Testis (tissue), 3 donors: ENCODE data around the gene ATRNL1. TPM values are rescaled to one million over a fixed set of nuclear protein-coding genes. Genes with fewer than 3 reads are reported as not detected.

ENCODE experiments used
- DNase-seq: peaks from one replicate; pipeline ENCODE4 v3.0.0-alpha.2; 2019
- H3K27ac ChIP-seq, 2 donors: fragments of 200-600 bp; sonication (generic); one replicate each; pipeline ENCODE4 v1.5.1; 2019
- H3K27me3 ChIP-seq: fragments of 200-600 bp; sonication (generic); one replicate; pipeline ENCODE4 v1.5.1; 2019
- H3K36me3 ChIP-seq: fragments of 200-600 bp; sonication (generic); one replicate; pipeline ENCODE4 v1.5.1; 2017; ENCODE audit warnings: low read depth; ENCODE audit errors: missing control alignments
- H3K4me1 ChIP-seq: fragments of 200-600 bp; sonication (generic); one replicate; pipeline ENCODE4 v1.5.1; 2019
- H3K4me3 ChIP-seq, 2 donors: fragments of 200-600 bp; sonication (generic); one replicate each; pipeline ENCODE4 v1.5.1; 2017 to 2019
- H3K9me3 ChIP-seq: fragments of 200-600 bp; sonication (generic); one replicate; pipeline ENCODE4 v1.5.1; 2017
- CTCF ChIP-seq, 3 experiments: fragments of 450-650 bp in 2 of 3; fragments of 200-600 bp in 1 of 3; sonication (generic) in 1 of 3; IDR thresholded peaks; one replicate each; pipeline ENCODE4 v1.5.1; 2016 to 2019; ENCODE audit warnings: antibody characterized with exemption in 3 of 3, mild to moderate bottlenecking in 2 of 3, moderate library complexity in 1 of 3
- POLR2A ChIP-seq: fragments of 450-650 bp; IDR thresholded peaks from one replicate; pipeline ENCODE4 v1.6.1; 2017; ENCODE audit warnings: antibody characterized with exemption, mild to moderate bottlenecking, moderate library complexity
- WGBS, 2 donors: methylation state at CpG; one replicate each; pipeline ENCODE4 v1.1.5; 2018; 5-methylcytosine and 5-hydroxymethylcytosine counted together
- intact Hi-C: fragments of 100-400 bp; cut with DNase I; formaldehyde crosslinking; loops from one replicate; pipeline ENCODE4 v1.15.1; 2023; ENCODE audit warnings: low total_unique reads
- polyA plus RNA-seq: library from polyadenylated mRNA; stranded (reverse); fragments of 350-450 nt; fragmentation: Illumina TruSeq; extraction: RNeasy Lipid Tissue Mini Kit (QIAGEN cat#74804); gene quantifications from one replicate; pipeline ENCODE4 v1.2.3, GENCODE V29; 2014; ENCODE audit warnings: low read depth, low replicate concordance; ENCODE audit not compliant: insufficient read depth
- total RNA-seq, 2 donors: library from RNA; depleted of rRNA; stranded (reverse); fragments of >200 nt; gene quantifications; one replicate each; pipeline ENCODE4 v1.2.3, GENCODE V29; 2016

The ATRNL1 gene
- total and polyA plus RNA-seq, 3 donors from 2014 or later: 32.4 to 61.3 (median 45.7) TPM

- Histone ChIP-seq H3K4me3 (no peak overlapping the region), H3K4me1 (no peaks in the 10 kb centered on the region), H3K9me3 (no peaks in the 10 kb centered on the region), H3K27ac (no peak overlapping the region), H3K27me3 (no peaks in the 10 kb centered on the region), H3K36me3 (no peaks in the 10 kb centered on the region)
- no peak for DNase-seq
- intact Hi-C loops: no loop called here
- no peak for TF ChIP-seq CTCF (IDR thresholded peaks at IDR 0.05)
- no peak for TF ChIP-seq POLR2A
- whole genome bisulfite sequencing, 2 donors: 91% methylated on average over 2 of the region's 2 CpGs
These were observed 499.9 kb downstream of the ATRNL1 start for GRCh38 chr10:115593060-115593459.

GRCh38 chr10:115604627-115605026, 511.5 kb downstream of the ATRNL1 start:
- intact Hi-C loops: no loop called here
- H3K36me3 ChIP-seq: no peaks in the 10 kb centered on the region
- TF ChIP-seq POLR2A (no peak), CTCF (IDR thresholded peaks at IDR 0.05) (no peak)
- no peak for DNase-seq
- no peak overlapping the region for H3K4me3 ChIP-seq
- H3K9me3 ChIP-seq: no peaks in the 10 kb centered on the region
- WGBS, 2 donors: 84% methylated on average over 2 of the region's 2 CpGs
- H3K27ac ChIP-seq: no peak overlapping the region
- H3K27me3 ChIP-seq: no peaks in the 10 kb centered on the region
- no peaks in the 10 kb centered on the region for H3K4me1 ChIP-seq

- no peak for TF ChIP-seq CTCF (IDR thresholded peaks at IDR 0.05)
- TF ChIP-seq POLR2A: no peak
- H3K27me3 ChIP-seq: no peaks in the 10 kb centered on the region
- intact Hi-C loops: no loop called here
- no peak overlapping the region for H3K27ac ChIP-seq
- WGBS, 2 donors: 73 to 77% methylated on average over 1 of the region's 1 CpG
- no peaks in the 10 kb centered on the region for H3K9me3 ChIP-seq
- H3K4me3 ChIP-seq: no peak overlapping the region
- no peaks in the 10 kb centered on the region for H3K36me3 ChIP-seq
- no peaks in the 10 kb centered on the region for H3K4me1 ChIP-seq
- no peak for DNase-seq
These were observed 512.9 kb downstream of the ATRNL1 start for GRCh38 chr10:115606086-115606485.

- no peak overlapping the region for H3K4me3 ChIP-seq
- no peaks in the 10 kb centered on the region for H3K9me3 ChIP-seq
- intact Hi-C loops: no loop called here
- no peaks in the 10 kb centered on the region for H3K27me3 ChIP-seq
- WGBS, 2 donors: 63 to 66% methylated on average over 4 of the region's 4 CpGs
- no peaks in the 10 kb centered on the region for H3K36me3 ChIP-seq
- no peak for DNase-seq
- no peak for TF ChIP-seq POLR2A
- TF ChIP-seq CTCF (IDR thresholded peaks at IDR 0.05): no peak
- no peaks in the 10 kb centered on the region for H3K4me1 ChIP-seq
- H3K27ac ChIP-seq: no peak overlapping the region
These were observed 513.6 kb downstream of the ATRNL1 start for GRCh38 chr10:115606741-115607140.

GRCh38 chr10:115624448-115624847, 531.3 kb downstream of the ATRNL1 start:
- Histone ChIP-seq H3K9me3 (no peaks in the 10 kb centered on the region), H3K27ac (no peak overlapping the region), H3K36me3 (no peaks in the 10 kb centered on the region), H3K27me3 (no peaks in the 10 kb centered on the region), H3K4me3 (no peak overlapping the region), H3K4me1 (no peaks in the 10 kb centered on the region)
- WGBS, 2 donors: 77 to 82% methylated on average over 4 of the region's 4 CpGs
- intact Hi-C loops: no loop called here
- TF ChIP-seq CTCF (IDR thresholded peaks at IDR 0.05) (no peak), POLR2A (no peak)
- DNase-seq: no peak
